M059J (cell line): ENCODE data around the gene ENTPD2. TPM values are rescaled to one million over a fixed set of nuclear protein-coding genes. Genes with fewer than 3 reads are reported as not detected.

Experiments used
- DNase-seq: peaks from one replicate; pipeline ENCODE4 v3.0.0-alpha.2; 2012; ENCODE audit warnings: low read depth
- total RNA-seq: library from RNA; depleted of rRNA; stranded (reverse); fragments of >200 nt; shearing (Covaris generic); gene quantifications from 2 replicates; pipeline ENCODE4 v1.2.3, GENCODE V29; 2014

ENTPD2 gene
- total RNA-seq, 1 experiment from 2014 or later = not detected

- no peak for DNase-seq
Observed at GRCh38 chr9:137030006-137030405, 23.9 kb downstream of the ENTPD2 start.

- DNase-seq = peak; percentile 60
Observed at GRCh38 chr9:137029058-137029936, 24.6 kb downstream of the ENTPD2 start.

- peak; percentile 59 for DNase-seq
Observed at GRCh38 chr9:137028263-137029057, 25.4 kb downstream of the ENTPD2 start.

- no peak for DNase-seq
Observed at GRCh38 chr9:137027369-137028262, 26.2 kb downstream of the ENTPD2 start, which contains the start of gene ABCA2. Gene ABCA2, minus strand, starts transcription at chr9:137028237. Its CDS starts 97 bp downstream, at chr9:137028140.

GRCh38 chr9:137026828-137027227 lies 27.0 kb downstream of the ENTPD2 start:
- no peak for DNase-seq

GRCh38 chr9:137026384-137026783 lies 27.5 kb downstream of the ENTPD2 start:
- DNase-seq = no peak

GRCh38 chr9:137025517-137025966 lies 28.3 kb downstream of the ENTPD2 start:
- DNase-seq = no peak

- DNase-seq = no peak
Observed at GRCh38 chr9:137023583-137023991, 30.3 kb downstream of the ENTPD2 start.

- DNase-seq = no peak
Observed at GRCh38 chr9:137023157-137023556, 30.7 kb downstream of the ENTPD2 start.

GRCh38 chr9:137022662-137023008 lies 31.2 kb downstream of the ENTPD2 start:
- no peak for DNase-seq

GRCh38 chr9:137021979-137022661 lies 31.7 kb downstream of the ENTPD2 start:
- peak; percentile 61 for DNase-seq

GRCh38 chr9:137021568-137021978 lies 32.3 kb downstream of the ENTPD2 start:
- DNase-seq = no peak

- no peak for DNase-seq
Observed at GRCh38 chr9:137020771-137021567, 32.9 kb downstream of the ENTPD2 start.

GRCh38 chr9:137019891-137020683 lies 33.8 kb downstream of the ENTPD2 start:
- DNase-seq = no peak

- DNase-seq = no peak
Observed at GRCh38 chr9:137018761-137019559, 34.9 kb downstream of the ENTPD2 start.

GRCh38 chr9:137017791-137018497 lies 35.9 kb downstream of the ENTPD2 start:
- DNase-seq = no peak

- DNase-seq = no peak
Observed at GRCh38 chr9:137017071-137017470, 36.8 kb downstream of the ENTPD2 start.

GRCh38 chr9:137016436-137016835 lies 37.4 kb downstream of the ENTPD2 start:
- DNase-seq = no peak
